Measurements from ENCODE around the gene PTCH1. TPM values are rescaled to one million over a fixed set of nuclear protein-coding genes. Genes with fewer than 3 reads are reported as not detected.

PTCH1 gene
- total and polyA plus RNA-seq, 4 donors, result 3.1 to 31.1 (median 12.1) TPM

- WGBS, 2 donors, result 92% methylated on average over 22 of the region's 22 CpGs
- ATAC-seq (ENCODE audit: insufficient read depth, low FRiP score) (no peak), DNase-seq (peak in 1 of 3 donors; percentile 16)
- no peak overlapping the region for H3K4me3 ChIP-seq
- no peak overlapping the region for H3K9ac ChIP-seq (ENCODE audit: insufficient read depth in 1 of 2, low read length in 2 of 2)
- H3K27ac ChIP-seq (ENCODE audit: low read depth in 1 of 2, low read length in 1 of 2), result no peak overlapping the region
- TF ChIP-seq CTCF (IDR thresholded peaks at IDR 0.05; ENCODE audit: control extremely low read depth, extremely low read depth), result no peak
- H3K9me3 ChIP-seq (ENCODE audit: control insufficient read depth in 4 of 4, insufficient read depth in 3 of 4, low read length in 3 of 4), result no peaks in the 10 kb centered on the region
- peaks cover 22 to 82% (median 56%) of the 10 kb centered on the region in 4 donors for H3K36me3 ChIP-seq (ENCODE audit: control insufficient read depth in 4 of 4, insufficient read depth in 4 of 4, low read length in 4 of 4)
- peaks cover 0 to 19% (median 2%) of the 10 kb centered on the region in 5 donors for H3K4me1 ChIP-seq (ENCODE audit: control insufficient read depth in 5 of 5, insufficient read depth in 5 of 5, low read length in 5 of 5)
- no peaks in the 10 kb centered on the region for H3K27me3 ChIP-seq (ENCODE audit: control insufficient read depth in 3 of 3, insufficient read depth in 3 of 3, low read length in 2 of 3)
Observed at GRCh38 chr9:95449016-95449415, 67.8 kb downstream of the PTCH1 start.

- peaks cover 17 to 70% (median 50%) of the 10 kb centered on the region in 4 donors for H3K36me3 ChIP-seq (ENCODE audit: control insufficient read depth in 4 of 4, insufficient read depth in 4 of 4, low read length in 4 of 4)
- H3K27me3 ChIP-seq (ENCODE audit: control insufficient read depth in 3 of 3, insufficient read depth in 3 of 3, low read length in 2 of 3), result no peaks in the 10 kb centered on the region
- H3K4me1 ChIP-seq (ENCODE audit: control insufficient read depth in 5 of 5, insufficient read depth in 5 of 5, low read length in 5 of 5), result peaks cover 0 to 18% (median 2%) of the 10 kb centered on the region in 5 donors
- H3K27ac ChIP-seq (ENCODE audit: low read depth in 1 of 2, low read length in 1 of 2), result peak overlapping the region in 1 of 2 donors; percentile 24
- no peak overlapping the region for H3K4me3 ChIP-seq
- H3K9ac ChIP-seq (ENCODE audit: insufficient read depth in 1 of 2, low read length in 2 of 2), result no peak overlapping the region
- ATAC-seq (ENCODE audit: insufficient read depth, low FRiP score) (no peak), DNase-seq (no peak)
- TF ChIP-seq CTCF (IDR thresholded peaks at IDR 0.05; ENCODE audit: control extremely low read depth, extremely low read depth), result no peak
- WGBS, 2 donors, result 88 to 89% methylated on average over 23 of the region's 23 CpGs
- no peaks in the 10 kb centered on the region for H3K9me3 ChIP-seq (ENCODE audit: control insufficient read depth in 4 of 4, insufficient read depth in 3 of 4, low read length in 3 of 4)
Observed at GRCh38 chr9:95447660-95448420, 68.9 kb downstream of the PTCH1 start.

- Histone ChIP-seq H3K4me3 (no peak overlapping the region), H3K9ac (ENCODE audit: insufficient read depth in 1 of 2, low read length in 2 of 2) (no peak overlapping the region), H3K36me3 (ENCODE audit: control insufficient read depth in 4 of 4, insufficient read depth in 4 of 4, low read length in 4 of 4) (peaks cover 13 to 65% (median 48%) of the 10 kb centered on the region in 4 donors), H3K4me1 (ENCODE audit: control insufficient read depth in 5 of 5, insufficient read depth in 5 of 5, low read length in 5 of 5) (peaks cover 0 to 18% (median 2%) of the 10 kb centered on the region in 5 donors), H3K27ac (ENCODE audit: low read depth in 1 of 2, low read length in 1 of 2) (no peak overlapping the region), H3K27me3 (ENCODE audit: control insufficient read depth in 3 of 3, insufficient read depth in 3 of 3, low read length in 2 of 3) (no peaks in the 10 kb centered on the region), H3K9me3 (ENCODE audit: control insufficient read depth in 4 of 4, insufficient read depth in 3 of 4, low read length in 3 of 4) (no peaks in the 10 kb centered on the region)
- TF ChIP-seq CTCF (IDR thresholded peaks at IDR 0.05; ENCODE audit: control extremely low read depth, extremely low read depth), result no peak
- DNase-seq (no peak), ATAC-seq (ENCODE audit: insufficient read depth, low FRiP score) (no peak)
- WGBS, 2 donors, result 96 to 97% methylated on average over 26 of the region's 26 CpGs
Observed at GRCh38 chr9:95446984-95447383, 69.8 kb downstream of the PTCH1 start.
